NCI-H345 (cell line): Measurements from ENCODE around the gene OASL.

ENCODE experiments used
- DNase-seq: peaks from one replicate; lab custom pipeline; 2025; lab: John Stamatoyannopoulos, UW

OASL gene

GRCh38 chr12:121015825-121016766 is 22.9 kb downstream of the OASL start, which contains the start of gene C12orf43:
Gene C12orf43, minus strand, starts transcription at chr12:121016487. Its CDS starts 13 bp downstream, at chr12:121016474.
- DNase-seq, result peak; percentile 93

GRCh38 chr12:121013715-121014114 is 25.3 kb downstream of the OASL start:
- DNase-seq, result no peak

GRCh38 chr12:121011820-121012219 is 27.2 kb downstream of the OASL start:
- DNase-seq, result no peak

GRCh38 chr12:121010860-121011259 is 28.2 kb downstream of the OASL start:
- no peak for DNase-seq

- DNase-seq, result no peak
These were observed 29.3 kb downstream of the OASL start for GRCh38 chr12:121009741-121010140.

- no peak for DNase-seq
These were observed 30.5 kb downstream of the OASL start for GRCh38 chr12:121008347-121009098.

- peak; percentile 36 for DNase-seq
These were observed 33.7 kb downstream of the OASL start for GRCh38 chr12:121005346-121005815.

- DNase-seq, result no peak
These were observed 34.7 kb downstream of the OASL start for GRCh38 chr12:121004253-121004815.

GRCh38 chr12:121003650-121004049 is 35.4 kb downstream of the OASL start:
- no peak for DNase-seq

- no peak for DNase-seq
These were observed 37.1 kb downstream of the OASL start for GRCh38 chr12:121001841-121002483.

- DNase-seq, result no peak
These were observed 38.0 kb downstream of the OASL start for GRCh38 chr12:121001060-121001459.

- no peak for DNase-seq
These were observed 38.5 kb downstream of the OASL start for GRCh38 chr12:121000530-121000929.

GRCh38 chr12:120999191-121000120 is 39.6 kb downstream of the OASL start:
- DNase-seq, result no peak

GRCh38 chr12:120998435-120998834 is 40.6 kb downstream of the OASL start:
- no peak for DNase-seq

- no peak for DNase-seq
These were observed 41.6 kb downstream of the OASL start for GRCh38 chr12:120997448-120997847.

- DNase-seq, result no peak
These were observed 42.8 kb downstream of the OASL start for GRCh38 chr12:120996133-120996746.

GRCh38 chr12:120994589-120995337 is 44.3 kb downstream of the OASL start:
- DNase-seq, result no peak

GRCh38 chr12:120994059-120994458 is 45.0 kb downstream of the OASL start:
- no peak for DNase-seq

- no peak for DNase-seq
These were observed 45.5 kb downstream of the OASL start for GRCh38 chr12:120993496-120993895.

- no peak for DNase-seq
These were observed 46.1 kb downstream of the OASL start for GRCh38 chr12:120992989-120993388.
